HG03439 (cell line): ENCODE results near the gene MYL6B.
"Not testable (repeated sequence)": the region's sequence is repeated elsewhere in the genome, so short reads cannot be mapped to it uniquely, and the experiment has no call there.

ENCODE experiments used
- ATAC-seq: cut with Tn5 transposase; IDR thresholded peaks from one replicate; pipeline ENCODE4 v1.9.1; 2021; ENCODE audit warnings: mild to moderate bottlenecking, moderate library complexity; ENCODE audit not compliant: unreplicated experiment

Gene MYL6B

GRCh38 chr12:56151672-56152131, 685 bp upstream of the MYL6B start:
- ATAC-seq, result peak; percentile 51

GRCh38 chr12:56152756-56153677, 630 bp downstream of the MYL6B start:
- ATAC-seq, result no peak

GRCh38 chr12:56153678-56154065, 1.3 kb downstream of the MYL6B start:
- no peak for ATAC-seq

GRCh38 chr12:56154246-56154771, 1.9 kb downstream of the MYL6B start:
- ATAC-seq, result no peak

GRCh38 chr12:56154818-56155217, 2.4 kb downstream of the MYL6B start:
- no peak for ATAC-seq

- ATAC-seq, result no peak
These were observed 3.0 kb downstream of the MYL6B start for GRCh38 chr12:56155256-56155845.

GRCh38 chr12:56156464-56157200, 4.2 kb downstream of the MYL6B start:
- not testable (repeated sequence) for ATAC-seq

GRCh38 chr12:56157201-56158028, 5.0 kb downstream of the MYL6B start:
- peak; percentile 16 for ATAC-seq

- ATAC-seq, result peak; percentile 84
These were observed 5.9 kb downstream of the MYL6B start, which contains the start of gene MYL6 for GRCh38 chr12:56158029-56158925. Gene MYL6, plus strand, starts transcription at chr12:56158359. Its CDS starts 43 bp downstream, at chr12:56158402.

GRCh38 chr12:56158926-56159461, 6.6 kb downstream of the MYL6B start:
- ATAC-seq, result no peak

GRCh38 chr12:56159482-56160192, 7.2 kb downstream of the MYL6B start:
- no peak for ATAC-seq

- ATAC-seq, result no peak
These were observed 7.9 kb downstream of the MYL6B start for GRCh38 chr12:56160193-56160763.

- no peak for ATAC-seq
These were observed 8.7 kb downstream of the MYL6B start for GRCh38 chr12:56160894-56161689.

- ATAC-seq, result no peak
These were observed 9.4 kb downstream of the MYL6B start for GRCh38 chr12:56161690-56162351.

GRCh38 chr12:56162468-56163290, 10.3 kb downstream of the MYL6B start:
- ATAC-seq, result no peak
